ENCODE data around the gene TPPP3. TPM values are rescaled to one million over a fixed set of nuclear protein-coding genes. Genes with fewer than 3 reads are reported as not detected.

TPPP3 gene
- total and polyA plus RNA-seq, 4 donors: 164 to 371 (median 185) TPM

- no peaks in the 10 kb centered on the region for H3K36me3 ChIP-seq (ENCODE audit: control insufficient read depth in 4 of 4, insufficient read depth in 4 of 4, low read length in 4 of 4)
- no peak overlapping the region for H3K4me3 ChIP-seq
- H3K9ac ChIP-seq (ENCODE audit: insufficient read depth in 1 of 2, low read length in 2 of 2): no peak overlapping the region
- peaks cover 0 to 9% (median 4%) of the 10 kb centered on the region in 3 donors for H3K27me3 ChIP-seq (ENCODE audit: control insufficient read depth in 3 of 3, insufficient read depth in 3 of 3, low read length in 2 of 3)
- 52 to 57% methylated on average over 15 of the region's 15 CpGs for WGBS, 2 donors
- H3K4me1 ChIP-seq (ENCODE audit: control insufficient read depth in 5 of 5, insufficient read depth in 5 of 5, low read length in 5 of 5): peaks cover 0 to 37% (median 14%) of the 10 kb centered on the region in 5 donors
- ATAC-seq (ENCODE audit: insufficient read depth, low FRiP score) (no peak), DNase-seq (peak in 2 of 3 donors; percentile 46 to 51)
- TF ChIP-seq CTCF (IDR thresholded peaks at IDR 0.05; ENCODE audit: control extremely low read depth, extremely low read depth): no peak
- H3K9me3 ChIP-seq (ENCODE audit: control insufficient read depth in 4 of 4, insufficient read depth in 3 of 4, low read length in 3 of 4): no peaks in the 10 kb centered on the region
- peak overlapping the region in 1 of 2 donors; percentile 34 for H3K27ac ChIP-seq (ENCODE audit: low read depth in 1 of 2, low read length in 1 of 2)
Measured at GRCh38 chr16:67391424-67392300, 1.6 kb downstream of the TPPP3 start.

- 82 to 84% methylated on average over 11 of the region's 11 CpGs for WGBS, 2 donors
- H3K9ac ChIP-seq (ENCODE audit: insufficient read depth in 1 of 2, low read length in 2 of 2): no peak overlapping the region
- DNase-seq (no peak), ATAC-seq (ENCODE audit: insufficient read depth, low FRiP score) (no peak)
- no peaks in the 10 kb centered on the region for H3K36me3 ChIP-seq (ENCODE audit: control insufficient read depth in 4 of 4, insufficient read depth in 4 of 4, low read length in 4 of 4)
- no peaks in the 10 kb centered on the region for H3K9me3 ChIP-seq (ENCODE audit: control insufficient read depth in 4 of 4, insufficient read depth in 3 of 4, low read length in 3 of 4)
- peaks cover 0 to 30% (median 14%) of the 10 kb centered on the region in 5 donors for H3K4me1 ChIP-seq (ENCODE audit: control insufficient read depth in 5 of 5, insufficient read depth in 5 of 5, low read length in 5 of 5)
- peak overlapping the region in 1 of 2 donors; percentile 5 for H3K27ac ChIP-seq (ENCODE audit: low read depth in 1 of 2, low read length in 1 of 2)
- H3K27me3 ChIP-seq (ENCODE audit: control insufficient read depth in 3 of 3, insufficient read depth in 3 of 3, low read length in 2 of 3): peaks cover 0 to 9% (median 4%) of the 10 kb centered on the region in 3 donors
- TF ChIP-seq CTCF (IDR thresholded peaks at IDR 0.05; ENCODE audit: control extremely low read depth, extremely low read depth): no peak
- no peak overlapping the region for H3K4me3 ChIP-seq
Measured at GRCh38 chr16:67390816-67391423, 2.4 kb downstream of the TPPP3 start.

GRCh38 chr16:67389911-67390815 lies 3.1 kb downstream of the TPPP3 start:
- no peak for TF ChIP-seq CTCF (IDR thresholded peaks at IDR 0.05; ENCODE audit: control extremely low read depth, extremely low read depth)
- Histone ChIP-seq H3K4me1 (ENCODE audit: control insufficient read depth in 5 of 5, insufficient read depth in 5 of 5, low read length in 5 of 5) (peaks cover 0 to 22% (median 14%) of the 10 kb centered on the region in 5 donors), H3K27ac (ENCODE audit: low read depth in 1 of 2, low read length in 1 of 2) (peak overlapping the region in 1 of 2 donors; percentile 3), H3K9me3 (ENCODE audit: control insufficient read depth in 4 of 4, insufficient read depth in 3 of 4, low read length in 3 of 4) (no peaks in the 10 kb centered on the region), H3K9ac (ENCODE audit: insufficient read depth in 1 of 2, low read length in 2 of 2) (peak overlapping the region in 1 of 2 donors; percentile 55), H3K27me3 (ENCODE audit: control insufficient read depth in 3 of 3, insufficient read depth in 3 of 3, low read length in 2 of 3) (peaks cover 0 to 3% (median 0%) of the 10 kb centered on the region in 3 donors), H3K36me3 (ENCODE audit: control insufficient read depth in 4 of 4, insufficient read depth in 4 of 4, low read length in 4 of 4) (no peaks in the 10 kb centered on the region), H3K4me3 (no peak overlapping the region)
- DNase-seq (no peak), ATAC-seq (ENCODE audit: insufficient read depth, low FRiP score) (no peak)
- WGBS, 2 donors: 64 to 77% methylated on average over 27 of the region's 27 CpGs

All from lung (tissue), 12 donors.